Measurements from ENCODE around the gene AFG3L2. TPM values are rescaled to one million over a fixed set of nuclear protein-coding genes. Genes with fewer than 3 reads are reported as not detected.

The AFG3L2 gene
- total and polyA plus RNA-seq, 9 of the 15 experiments (the other 6 are each of a cell fraction or from before 2014, with no cell fraction given): 24.1 to 109 (median 84.0) TPM

DNA sequence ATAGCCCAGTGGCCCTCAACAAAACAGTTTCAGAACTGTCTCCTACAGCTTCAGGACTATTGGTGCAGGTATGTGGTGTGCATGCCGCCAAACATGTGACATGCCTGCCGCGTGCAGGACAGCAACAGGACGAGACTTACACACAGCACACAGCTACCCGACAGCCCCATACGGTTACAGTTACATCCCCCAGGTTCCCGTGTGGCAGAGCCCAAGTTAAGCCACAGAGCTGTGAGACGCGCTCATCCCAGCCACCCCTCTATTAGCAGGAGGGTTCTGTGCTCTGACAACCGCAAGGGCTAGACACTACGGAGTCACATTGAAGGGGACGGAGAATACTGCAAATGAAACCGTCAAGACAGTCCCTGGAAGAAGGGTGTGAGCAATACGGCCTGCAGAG, 85.3 kb downstream of the AFG3L2 start (continued):
- no peak for TF ChIP-seq THRAP3 (IDR thresholded peaks at IDR 0.05; ENCODE audit: borderline replicate concordance)

DNA sequence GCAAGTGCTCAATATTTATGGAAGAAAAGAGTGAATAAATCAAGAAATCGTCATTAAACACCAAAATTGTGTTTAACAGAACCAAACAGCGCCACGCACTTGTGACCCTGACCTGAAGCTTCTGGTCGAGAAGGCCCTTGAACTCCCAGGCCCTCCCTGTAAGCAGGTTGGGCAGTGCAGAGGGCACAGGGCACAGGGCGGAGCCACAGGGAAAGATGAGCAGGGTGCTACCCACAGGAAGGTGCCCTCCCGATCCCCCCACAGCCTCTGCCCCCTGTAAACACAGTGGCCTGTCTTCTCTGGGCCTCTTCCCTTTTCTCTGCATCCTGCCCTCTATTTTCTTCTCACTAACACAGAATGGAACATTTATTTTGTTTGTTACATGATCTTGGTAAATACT, 85.9 kb downstream of the AFG3L2 start:
- Histone ChIP-seq H3K4me2 (ENCODE audit: insufficient read depth, low read length) (no peak overlapping the region), H4K20me1 (replicated peaks; ENCODE audit: control insufficient read depth, insufficient read depth, low read length) (no peaks in the 10 kb centered on the region), H3K4me1 (replicated peaks in 1 of 2; ENCODE audit: control insufficient read depth in 2 of 2, insufficient read depth in 2 of 2, low read length in 2 of 2) (peaks cover 20 to 27% of the 10 kb centered on the region in 2 experiments; a peak in 4 of 5 replicates), H3K9me1 (ENCODE audit: control insufficient read depth, insufficient read depth, low read length) (no peaks in the 10 kb centered on the region), H3K9ac (ENCODE audit: insufficient read depth in 1 of 2, low read depth in 2 of 2, low read length in 2 of 2) (no peak overlapping the region), H3K27me3 (ENCODE audit: control insufficient read depth in 2 of 2, insufficient read depth in 2 of 2, low read length in 2 of 2) (no peaks in the 10 kb centered on the region), H3K9me3 (replicated peaks; ENCODE audit: control insufficient read depth, insufficient read depth, low read depth, low read length) (no peaks in the 10 kb centered on the region), H3K79me2 (ENCODE audit: control insufficient read depth, insufficient read depth, low read length) (no peaks in the 10 kb centered on the region), H3K4me3 (no peak overlapping the region), H3K27ac (ENCODE audit: extremely low read depth, low read depth, low read length) (no peak overlapping the region), H3K36me3 (ENCODE audit: control insufficient read depth, insufficient read depth, low read length) (no peaks in the 10 kb centered on the region), H2AFZ (ENCODE audit: low read depth, low read length) (peak overlapping the region; percentile 46; the same call in 1 of the 2 replicates)
- no peak for ATAC-seq
- in situ Hi-C loops (cut with MboI): no loop called here
- no peak for DNase-seq (ENCODE audit: extremely low read depth in 1 of 4, low spot score in 3 of 4)
- intact Hi-C loops (cut with micrococcal nuclease): no loop called here
- no TSS peak for BruUV-seq (replicated peaks)
- no peak for FAIRE-seq
- TF ChIP-seq PTBP1 (IDR thresholded peaks at IDR 0.05; ENCODE audit: low read depth, low read length) (no peak), ZNF764 (CRISPR knock-in tag; IDR thresholded peaks at IDR 0.05; ENCODE audit: low read depth) (no peak), ZNF785 (CRISPR knock-in tag; IDR thresholded peaks at IDR 0.05) (no peak), MCM5 (IDR thresholded peaks at IDR 0.05; ENCODE audit: low read depth) (no peak), BRF1 (IDR thresholded peaks at IDR 0.05; ENCODE audit: borderline replicate concordance, extremely low read depth, insufficient read length) (no peak), CTBP1 (IDR thresholded peaks at IDR 0.05; ENCODE audit: borderline replicate concordance) (no peak), NEUROD1 (IDR thresholded peaks at IDR 0.05; ENCODE audit: borderline replicate concordance, low read depth, low read length, partially characterized antibody) (no peak), ZFPM2 (CRISPR knock-in tag; IDR thresholded peaks at IDR 0.05) (no peak), KLF6 (CRISPR knock-in tag; IDR thresholded peaks at IDR 0.05; ENCODE audit: borderline replicate concordance) (no peak)
- TF ChIP-seq, protein P1, sequence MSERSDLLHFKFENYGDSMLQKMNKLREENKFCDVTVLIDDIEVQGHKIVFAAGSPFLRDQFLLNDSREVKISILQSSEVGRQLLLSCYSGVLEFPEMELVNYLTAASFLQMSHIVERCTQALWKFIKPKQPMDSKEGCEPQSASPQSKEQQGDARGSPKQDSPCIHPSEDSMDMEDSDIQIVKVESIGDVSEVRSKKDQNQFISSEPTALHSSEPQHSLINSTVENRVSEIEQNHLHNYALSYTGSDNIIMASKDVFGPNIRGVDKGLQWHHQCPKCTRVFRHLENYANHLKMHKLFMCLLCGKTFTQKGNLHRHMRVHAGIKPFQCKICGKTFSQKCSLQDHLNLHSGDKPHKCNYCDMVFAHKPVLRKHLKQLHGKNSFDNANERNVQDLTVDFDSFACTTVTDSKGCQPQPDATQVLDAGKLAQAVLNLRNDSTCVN (CRISPR knock-in tag; IDR thresholded peaks at IDR 0.05): no peak
- POLR2A ChIA-PET: interaction anchor here (1.0 kb wide), 1 partner anchor 38 kb away, joined by 3 read pairs; no protein-coding TSS in a partner anchor
- CTCF ChIA-PET (ENCODE audit: low intra/inter-chr PET ratio): no interaction called here
- WGBS (ENCODE audit: insufficient coverage, low coverage, missing lambda C conversion rate): 60% methylated on average over 6 of the region's 6 CpGs
